Activated CD4-positive, alpha-beta T cell treated with anti-CD3 and anti-CD28 coated beads, Interleukin-2, amount 50 U/mL, for 24 hours (primary cell): Measurements from ENCODE around the gene RNGTT.
"Not testable (repeated sequence)": the region's sequence is repeated elsewhere in the genome, so short reads cannot be mapped to it uniquely, and the experiment has no call there.

Source experiments
- DNase-seq, 2 donors: peaks; one replicate each; pipeline ENCODE4 v3.0.0-alpha.2; 2020; ENCODE audit warnings: low read depth in 1 of 2, low spot score in 1 of 2

Gene RNGTT

GRCh38 chr6:88814909-88815308 is 148.5 kb downstream of the RNGTT start:
- no peak for DNase-seq

GRCh38 chr6:88813045-88813444 is 150.4 kb downstream of the RNGTT start:
- DNase-seq: no peak

DNA sequence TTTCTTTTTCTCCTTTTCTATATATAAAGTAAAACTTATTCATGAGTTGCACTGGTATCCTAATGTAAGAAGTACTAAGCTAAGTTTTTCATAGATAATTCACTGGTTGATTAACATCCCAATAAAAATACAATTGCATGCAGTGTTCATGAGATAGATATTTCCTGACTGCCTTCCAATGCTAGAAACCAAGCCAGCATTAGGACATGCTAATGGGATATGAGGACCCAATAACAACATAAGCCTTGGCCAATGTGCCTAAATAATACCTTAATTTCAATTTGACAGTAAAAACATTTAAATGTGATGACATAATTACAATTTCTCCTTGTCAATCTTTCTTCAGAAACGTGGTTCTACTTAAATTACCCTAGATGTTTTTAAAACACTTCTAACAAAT is 152.7 kb downstream of the RNGTT start:
- no peak for DNase-seq

GRCh38 chr6:88810089-88810488 is 153.3 kb downstream of the RNGTT start:
- DNase-seq: no peak

DNA sequence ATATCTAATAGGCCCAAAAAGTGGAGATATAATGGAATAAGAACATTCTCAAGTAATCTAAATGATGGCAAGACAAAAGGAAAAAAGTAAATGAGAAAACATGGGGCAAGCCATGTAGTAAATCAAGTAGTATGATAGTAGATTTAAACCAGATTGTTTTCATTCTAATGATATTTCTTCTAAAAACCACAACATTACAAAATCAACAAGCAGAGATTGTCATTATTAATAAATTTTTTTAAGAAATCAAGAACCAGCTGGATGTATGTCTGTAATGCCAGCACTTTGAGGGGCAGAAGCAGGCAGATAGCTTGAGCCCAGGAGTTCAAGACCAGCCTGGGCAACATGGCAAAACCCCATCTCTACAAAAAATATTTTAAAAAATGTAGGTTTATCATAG is 155.0 kb downstream of the RNGTT start:
- DNase-seq: no peak

- no peak for DNase-seq
Observed at GRCh38 chr6:88807622-88808021, 155.8 kb downstream of the RNGTT start.

DNA sequence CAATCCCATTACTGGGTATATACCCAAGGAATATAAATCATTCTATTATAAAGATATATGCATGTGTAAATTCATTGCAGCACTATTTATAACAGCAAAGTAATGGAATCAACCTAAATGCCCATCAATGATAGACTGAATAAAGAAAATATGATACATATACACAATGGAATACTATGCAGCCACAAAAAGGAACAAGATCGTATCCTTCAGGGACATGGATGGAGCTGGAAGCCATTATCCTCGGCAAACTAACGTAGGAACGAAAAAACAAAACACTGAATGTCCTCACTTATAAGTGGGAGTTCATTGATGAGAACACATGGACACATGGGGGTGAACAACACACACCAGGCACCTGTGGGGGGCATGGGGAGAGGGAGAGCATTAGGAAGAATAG is 156.7 kb downstream of the RNGTT start:
- no peak for DNase-seq

DNA sequence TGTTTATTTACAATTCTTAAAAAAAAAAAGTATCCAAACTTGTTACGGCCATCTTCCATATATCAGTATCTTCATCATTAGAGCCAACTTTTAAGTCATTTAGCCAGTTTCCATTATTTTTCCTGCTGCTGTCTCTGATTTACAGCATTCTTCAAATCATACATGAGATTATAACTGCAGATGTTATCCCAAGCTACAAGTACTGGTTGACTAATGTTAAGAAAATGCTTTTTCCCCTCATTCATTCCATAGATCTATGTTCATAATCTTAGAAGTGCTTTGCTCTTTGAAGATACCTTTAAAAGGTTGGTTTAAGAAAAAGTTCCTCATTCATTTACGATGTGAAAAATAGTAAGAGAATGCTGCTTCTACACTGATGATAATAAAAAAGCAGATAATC is 158.7 kb downstream of the RNGTT start:
- DNase-seq: no peak

- DNase-seq: no peak
Observed at GRCh38 chr6:88785478-88785877, 177.9 kb downstream of the RNGTT start.

DNA sequence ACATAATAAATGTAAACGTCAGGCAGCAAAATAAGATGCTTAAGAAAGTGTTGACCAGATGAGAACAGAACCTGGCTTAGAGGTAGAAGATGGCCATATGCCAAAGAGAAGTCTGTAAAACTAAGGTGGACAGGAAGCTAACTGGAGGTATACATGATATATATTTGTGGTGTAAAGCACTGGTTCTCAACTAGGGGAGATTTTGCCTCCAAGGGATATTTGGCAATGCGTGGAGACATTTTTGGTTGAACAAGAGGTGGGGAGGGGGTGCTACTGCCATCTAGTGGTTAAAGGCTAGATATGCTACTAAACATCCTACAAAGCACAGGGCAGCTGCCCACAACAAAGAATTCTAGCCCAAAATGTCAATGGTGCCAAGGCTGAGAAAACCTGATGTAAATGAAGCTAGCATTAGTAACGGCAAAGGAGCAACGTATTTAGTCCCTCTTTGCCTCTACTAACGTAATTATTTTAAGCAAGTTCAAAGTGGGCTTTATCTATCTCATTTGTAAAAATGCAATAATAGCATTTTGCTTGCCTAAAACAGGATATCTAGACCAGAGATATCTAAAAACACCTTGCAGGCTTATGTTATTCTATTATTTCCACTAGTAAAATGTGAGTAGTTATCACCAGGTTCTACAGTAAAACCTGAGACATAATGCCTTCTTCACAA is 182.6 kb downstream of the RNGTT start:
- DNase-seq: peak; percentile 11 to 33

- no peak for DNase-seq
Observed at GRCh38 chr6:88775866-88776571, 187.4 kb downstream of the RNGTT start.

DNA sequence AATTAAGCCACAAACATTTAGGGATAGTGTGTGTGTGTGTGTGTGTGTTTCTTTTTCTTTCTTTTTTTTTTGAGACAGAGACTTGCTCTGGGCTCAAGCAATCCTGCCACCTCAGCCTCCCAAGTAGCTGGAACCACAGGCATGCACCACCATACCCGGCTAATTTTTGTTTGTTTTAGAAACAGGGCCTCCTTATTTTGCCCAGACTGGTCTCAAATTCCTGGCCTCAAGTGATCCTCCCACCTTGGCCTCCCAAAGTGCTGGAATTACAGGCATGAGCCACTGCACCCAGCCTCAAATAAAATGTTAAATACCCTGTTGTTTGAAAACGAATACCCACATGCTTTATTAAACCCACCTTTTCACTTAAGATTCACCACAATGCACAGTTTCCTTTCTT is 195.3 kb downstream of the RNGTT start:
- DNase-seq: not testable (repeated sequence)

- DNase-seq: no peak
Observed at GRCh38 chr6:88764081-88764480, 199.3 kb downstream of the RNGTT start.

GRCh38 chr6:88763160-88763559 is 200.3 kb downstream of the RNGTT start:
- no peak for DNase-seq

DNA sequence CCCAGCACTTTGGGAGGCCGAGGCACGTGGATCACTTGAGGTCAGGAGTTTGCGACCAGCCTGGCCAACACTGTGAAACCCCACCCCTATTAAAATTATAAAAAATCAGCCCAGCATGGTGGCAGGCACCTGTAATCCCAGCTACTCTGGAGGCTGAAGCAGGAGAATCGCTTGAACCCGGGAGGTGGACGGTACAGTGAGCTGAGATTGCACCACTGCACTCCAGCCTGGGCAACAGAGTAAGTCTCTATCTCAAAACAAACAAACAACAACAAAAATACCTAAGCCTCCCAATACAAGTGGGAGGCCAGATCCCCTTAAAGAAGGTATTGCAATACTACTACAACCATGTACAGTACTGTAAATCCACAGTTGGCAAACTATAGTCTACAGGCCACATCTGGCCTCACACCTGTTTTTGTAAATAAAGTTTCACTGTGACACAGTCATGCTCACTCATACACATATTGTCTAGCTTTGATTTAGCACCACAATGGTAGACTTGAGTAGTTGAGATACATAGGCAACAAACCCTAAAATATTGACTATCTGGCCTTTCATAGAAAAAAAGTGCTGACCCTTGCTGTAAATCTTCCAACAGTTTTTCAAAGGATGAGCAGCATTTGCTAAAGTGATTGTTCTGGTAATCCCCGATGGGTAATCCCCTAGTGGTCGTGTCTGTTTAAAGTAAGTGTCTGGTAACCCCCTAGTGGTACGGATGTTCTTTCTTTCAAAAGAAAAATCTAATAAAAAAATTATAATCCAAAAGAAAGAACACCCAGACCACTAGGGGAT is 202.0 kb downstream of the RNGTT start:
- no peak for DNase-seq

DNA sequence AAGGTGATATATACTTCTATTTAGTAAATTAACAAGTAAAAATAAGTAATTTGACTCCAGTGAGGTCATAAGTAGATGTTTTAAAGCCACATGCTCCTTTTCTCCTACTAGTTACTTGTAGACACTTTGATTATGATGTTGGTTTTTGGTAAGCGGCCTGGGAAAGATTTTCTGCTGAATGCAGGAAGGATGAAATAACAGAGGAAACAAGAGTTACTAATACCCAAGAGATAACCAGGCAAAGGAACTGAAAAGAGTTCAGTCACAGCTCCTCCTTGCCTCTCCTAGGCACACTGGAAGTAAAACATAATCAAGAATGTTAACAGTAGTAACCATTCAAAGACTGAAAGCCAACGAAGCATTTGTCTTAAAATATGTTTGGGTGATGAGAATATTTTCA is 203.3 kb downstream of the RNGTT start:
- no peak for DNase-seq

DNA sequence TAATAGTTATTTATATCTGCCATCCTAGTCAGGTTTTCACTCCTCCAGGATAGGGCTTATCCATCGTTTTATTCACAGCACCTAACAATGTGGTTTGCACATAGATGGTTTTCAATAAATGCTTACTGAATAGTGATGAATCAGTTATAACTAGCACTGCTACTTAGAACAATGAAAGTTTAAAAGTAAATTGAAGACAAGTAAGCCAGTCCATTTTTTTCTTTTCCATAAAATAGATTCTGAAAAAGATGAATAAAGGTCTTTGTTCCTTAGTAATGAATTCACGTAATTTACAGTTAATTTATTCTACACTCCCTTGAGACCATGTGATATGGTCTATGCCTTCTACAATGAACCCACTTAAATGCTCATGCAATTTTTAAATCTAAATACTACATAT is 212.5 kb downstream of the RNGTT start:
- DNase-seq: no peak

- no peak for DNase-seq
Observed at GRCh38 chr6:88749849-88750248, 213.6 kb downstream of the RNGTT start.

DNA sequence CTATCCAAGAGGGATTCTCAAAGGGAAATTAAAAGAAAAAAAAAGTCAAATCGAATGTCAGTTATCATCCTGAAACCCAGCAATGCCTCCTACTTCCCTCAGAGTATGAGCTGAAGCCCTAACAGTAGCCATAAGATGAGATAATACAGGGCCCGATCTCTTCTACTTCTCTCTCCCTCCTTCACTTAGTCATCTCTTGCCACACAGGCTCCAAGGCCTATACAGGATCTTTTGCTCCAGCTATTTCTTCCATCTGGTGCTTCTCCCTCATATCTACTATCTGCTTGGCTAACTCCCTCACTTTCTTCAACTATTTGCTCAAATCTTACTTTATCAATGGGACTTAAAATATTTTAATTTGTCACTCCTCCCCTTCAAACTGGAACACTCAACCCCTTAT is 215.3 kb downstream of the RNGTT start:
- DNase-seq: no peak

- no peak for DNase-seq
Observed at GRCh38 chr6:88741939-88742338, 221.5 kb downstream of the RNGTT start.

DNA sequence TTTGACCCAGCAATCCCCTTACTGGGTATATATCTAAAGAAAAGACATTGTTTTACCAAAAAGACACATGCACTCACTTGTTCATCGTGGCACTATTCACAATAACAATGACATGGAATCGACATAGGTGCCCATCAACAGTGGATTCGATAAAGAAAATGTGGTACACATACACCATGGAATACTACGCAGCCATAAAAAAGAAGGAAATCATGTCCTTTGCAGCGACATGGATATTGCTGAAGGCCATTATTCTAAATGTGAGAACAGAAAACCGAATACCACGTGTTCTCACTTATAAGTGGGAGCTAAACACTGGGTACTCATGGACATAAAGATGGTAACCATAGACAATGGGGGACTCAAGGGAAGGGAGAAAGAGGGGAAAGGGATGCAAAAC is 222.3 kb downstream of the RNGTT start:
- no peak for DNase-seq

DNA sequence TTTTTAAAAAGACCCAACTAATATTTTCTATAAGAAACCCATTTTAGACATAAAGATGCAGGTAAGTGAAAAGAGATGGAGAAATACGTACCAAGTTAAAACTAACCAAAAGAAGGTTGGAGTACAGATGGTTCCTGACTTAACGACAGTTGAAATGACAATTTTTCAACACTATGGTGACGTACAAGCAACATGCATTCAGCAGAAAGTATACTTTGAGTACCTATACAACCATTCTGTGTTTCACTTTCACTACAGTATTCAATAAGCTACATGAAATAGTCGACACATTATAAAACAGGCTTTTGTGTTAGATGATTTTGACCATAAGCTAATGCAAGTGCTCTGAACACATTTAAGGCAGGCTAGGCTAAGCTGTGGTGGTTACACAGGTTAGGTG is 228.9 kb downstream of the RNGTT start:
- no peak for DNase-seq
